Osteoblast (primary cell): Measurements from ENCODE around the gene RALY. TPM values are rescaled to one million over a fixed set of nuclear protein-coding genes. Genes with fewer than 3 reads are reported as not detected.

Source experiments
- DNase-seq: peaks from one replicate; pipeline ENCODE4 v3.0.0; 2011; ENCODE audit warnings: low spot score, mixed read lengths; ENCODE audit not compliant: insufficient read length; ENCODE audit errors: missing footprints
- H2AFZ ChIP-seq: 2 replicates; pipeline ENCODE4 v1.6.0; 2011; ENCODE audit warnings: mild to moderate bottlenecking, low read length
- H3K27ac ChIP-seq: 2 replicates; pipeline ENCODE4 v1.5.1; 2011; ENCODE audit warnings: mild to moderate bottlenecking, low read depth, low read length, moderate library complexity
- H3K27me3 ChIP-seq: 2 replicates; pipeline ENCODE4 v1.6.0; 2012; ENCODE audit warnings: mild to moderate bottlenecking, control low read depth, inconsistent platforms, low read length, moderate library complexity; ENCODE audit not compliant: insufficient read depth
- H3K36me3 ChIP-seq: 2 replicates; pipeline ENCODE4 v1.5.1; 2011; ENCODE audit warnings: mild to moderate bottlenecking, low read length, control low read depth, moderate library complexity; ENCODE audit not compliant: insufficient read depth
- H3K4me1 ChIP-seq: 2 replicates; pipeline ENCODE4 v1.5.1; 2011; ENCODE audit warnings: mild to moderate bottlenecking, low read length, control low read depth, moderate library complexity; ENCODE audit not compliant: insufficient read depth
- H3K4me2 ChIP-seq: 2 replicates; pipeline ENCODE4 v1.6.0; 2011; ENCODE audit warnings: mild to moderate bottlenecking, low read length; ENCODE audit not compliant: insufficient read depth
- H3K4me3 ChIP-seq: fragments of 200-600 bp; sonication (generic); 3 replicates; pipeline ENCODE4 v1.5.1; 2012; ENCODE audit warnings: mild to moderate bottlenecking, low read length, inconsistent platforms; ENCODE audit not compliant: insufficient read depth
- H3K79me2 ChIP-seq: 2 replicates; pipeline ENCODE4 v1.6.0; 2012; ENCODE audit warnings: mild to moderate bottlenecking, low read length, control low read depth, inconsistent platforms; ENCODE audit not compliant: insufficient read depth
- H3K9me3 ChIP-seq: 2 replicates; pipeline ENCODE4 v1.5.1; 2011; ENCODE audit warnings: low read depth, low read length, control low read depth
- H4K20me1 ChIP-seq: 2 replicates; pipeline ENCODE4 v1.6.0; 2012; ENCODE audit warnings: mild to moderate bottlenecking, low read length, control low read depth; ENCODE audit not compliant: insufficient read depth
- total RNA-seq: library from RNA; depleted of rRNA; stranded (reverse); fragments of >200 nt; gene quantifications from 2 replicates; pipeline ENCODE4 v1.2.3, GENCODE V29; 2012
- TF ChIP-seq, protein P1 (sequence below): IDR thresholded peaks from 2 replicates; pipeline ENCODE4 v1.5.1; 2011; ENCODE audit warnings: mild to moderate bottlenecking, low read depth, low read length, moderate library complexity; ENCODE audit errors: extremely low read depth

The RALY gene
- total RNA-seq, 1 donor = 77.1 TPM

- Histone ChIP-seq H3K4me3 (no peak overlapping the region), H3K4me2 (no peak overlapping the region), H4K20me1 (peaks cover 73% of the 10 kb centered on the region), H2AFZ (no peak overlapping the region), H3K9me3 (no peaks in the 10 kb centered on the region), H3K36me3 (no peaks in the 10 kb centered on the region), H3K79me2 (peaks cover 91% of the 10 kb centered on the region), H3K27ac (no peak overlapping the region), H3K27me3 (no peaks in the 10 kb centered on the region), H3K4me1 (no peaks in the 10 kb centered on the region)
- no peak for DNase-seq
- TF ChIP-seq, protein P1, sequence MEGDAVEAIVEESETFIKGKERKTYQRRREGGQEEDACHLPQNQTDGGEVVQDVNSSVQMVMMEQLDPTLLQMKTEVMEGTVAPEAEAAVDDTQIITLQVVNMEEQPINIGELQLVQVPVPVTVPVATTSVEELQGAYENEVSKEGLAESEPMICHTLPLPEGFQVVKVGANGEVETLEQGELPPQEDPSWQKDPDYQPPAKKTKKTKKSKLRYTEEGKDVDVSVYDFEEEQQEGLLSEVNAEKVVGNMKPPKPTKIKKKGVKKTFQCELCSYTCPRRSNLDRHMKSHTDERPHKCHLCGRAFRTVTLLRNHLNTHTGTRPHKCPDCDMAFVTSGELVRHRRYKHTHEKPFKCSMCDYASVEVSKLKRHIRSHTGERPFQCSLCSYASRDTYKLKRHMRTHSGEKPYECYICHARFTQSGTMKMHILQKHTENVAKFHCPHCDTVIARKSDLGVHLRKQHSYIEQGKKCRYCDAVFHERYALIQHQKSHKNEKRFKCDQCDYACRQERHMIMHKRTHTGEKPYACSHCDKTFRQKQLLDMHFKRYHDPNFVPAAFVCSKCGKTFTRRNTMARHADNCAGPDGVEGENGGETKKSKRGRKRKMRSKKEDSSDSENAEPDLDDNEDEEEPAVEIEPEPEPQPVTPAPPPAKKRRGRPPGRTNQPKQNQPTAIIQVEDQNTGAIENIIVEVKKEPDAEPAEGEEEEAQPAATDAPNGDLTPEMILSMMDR = no peak
Measured at GRCh38 chr20:34043025-34043424, 49.3 kb downstream of the RALY start.

DNA sequence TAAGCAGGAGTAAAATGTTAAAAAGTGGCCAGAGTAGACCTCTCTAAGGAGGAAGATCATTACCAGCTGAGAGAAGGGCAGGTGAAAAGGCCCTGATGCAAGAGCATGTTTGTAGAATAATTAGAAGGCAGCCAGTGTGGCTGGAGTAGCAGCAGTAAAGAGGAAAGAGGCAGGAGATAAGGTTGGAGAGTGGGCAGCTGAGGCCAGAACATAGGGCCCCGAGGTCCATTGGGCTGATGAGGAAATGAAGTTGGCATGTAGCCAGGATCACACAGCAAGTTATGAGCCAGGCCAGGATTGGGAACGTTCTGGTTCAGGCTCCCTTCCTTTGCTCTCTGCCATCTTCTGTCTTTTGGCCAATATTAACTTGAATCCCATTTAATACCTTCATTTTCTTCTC is 51.6 kb downstream of the RALY start:
- Histone ChIP-seq H3K9me3 (no peaks in the 10 kb centered on the region), H2AFZ (no peak overlapping the region), H3K4me2 (no peak overlapping the region), H3K4me1 (peaks cover 4% of the 10 kb centered on the region), H3K27ac (no peak overlapping the region), H3K79me2 (peaks cover 90% of the 10 kb centered on the region), H3K27me3 (no peaks in the 10 kb centered on the region), H4K20me1 (peaks cover 76% of the 10 kb centered on the region), H3K4me3 (no peak overlapping the region), H3K36me3 (no peaks in the 10 kb centered on the region)
- TF ChIP-seq, protein P1 = no peak
- no peak for DNase-seq

DNA sequence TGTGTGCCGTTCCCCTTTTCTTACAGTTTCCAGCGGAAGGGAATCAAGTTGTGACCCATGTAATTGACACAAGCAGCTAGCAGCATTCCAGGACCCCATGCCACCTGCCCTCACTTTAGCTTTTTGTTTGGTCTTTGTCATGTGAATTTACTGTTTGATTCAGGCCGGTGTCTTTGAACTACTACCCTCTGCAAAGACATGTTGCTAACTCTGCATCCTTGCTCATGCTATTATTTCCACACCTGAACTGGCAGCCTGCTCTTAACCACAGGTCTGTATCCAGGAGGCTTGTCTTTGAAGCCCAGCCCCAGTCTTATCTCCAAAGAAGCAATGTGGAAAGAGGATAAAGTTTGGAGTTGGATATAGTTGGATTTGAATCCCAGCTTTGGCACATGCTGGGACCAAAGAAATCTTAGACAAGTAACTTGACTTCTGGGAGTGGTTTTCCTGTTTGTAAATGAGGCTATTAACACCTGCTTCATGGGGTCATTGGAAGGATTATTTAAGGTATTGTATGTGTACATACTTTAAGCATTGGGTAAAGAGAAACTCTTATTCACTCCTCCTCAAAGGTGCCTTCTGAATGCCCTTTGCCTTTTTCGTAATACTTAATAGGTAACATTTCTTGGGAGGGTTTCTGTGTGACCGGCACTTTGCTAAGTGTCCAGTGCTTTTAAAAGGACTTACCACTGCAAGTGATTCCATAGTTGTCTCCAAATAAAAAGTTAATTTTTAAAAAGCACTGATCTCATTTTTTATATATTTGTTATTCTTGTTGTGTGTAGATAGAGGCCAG is 52.4 kb downstream of the RALY start:
- peaks cover 5% of the 10 kb centered on the region for H3K4me1 ChIP-seq
- no peak overlapping the region for H3K4me3 ChIP-seq
- no peak for DNase-seq
- peaks cover 78% of the 10 kb centered on the region for H4K20me1 ChIP-seq
- peaks cover 89% of the 10 kb centered on the region for H3K79me2 ChIP-seq
- TF ChIP-seq, protein P1 = no peak
- H3K27ac ChIP-seq = no peak overlapping the region
- H2AFZ ChIP-seq = no peak overlapping the region
- no peaks in the 10 kb centered on the region for H3K36me3 ChIP-seq
- no peak overlapping the region for H3K4me2 ChIP-seq
- no peaks in the 10 kb centered on the region for H3K27me3 ChIP-seq
- H3K9me3 ChIP-seq = no peaks in the 10 kb centered on the region

DNA sequence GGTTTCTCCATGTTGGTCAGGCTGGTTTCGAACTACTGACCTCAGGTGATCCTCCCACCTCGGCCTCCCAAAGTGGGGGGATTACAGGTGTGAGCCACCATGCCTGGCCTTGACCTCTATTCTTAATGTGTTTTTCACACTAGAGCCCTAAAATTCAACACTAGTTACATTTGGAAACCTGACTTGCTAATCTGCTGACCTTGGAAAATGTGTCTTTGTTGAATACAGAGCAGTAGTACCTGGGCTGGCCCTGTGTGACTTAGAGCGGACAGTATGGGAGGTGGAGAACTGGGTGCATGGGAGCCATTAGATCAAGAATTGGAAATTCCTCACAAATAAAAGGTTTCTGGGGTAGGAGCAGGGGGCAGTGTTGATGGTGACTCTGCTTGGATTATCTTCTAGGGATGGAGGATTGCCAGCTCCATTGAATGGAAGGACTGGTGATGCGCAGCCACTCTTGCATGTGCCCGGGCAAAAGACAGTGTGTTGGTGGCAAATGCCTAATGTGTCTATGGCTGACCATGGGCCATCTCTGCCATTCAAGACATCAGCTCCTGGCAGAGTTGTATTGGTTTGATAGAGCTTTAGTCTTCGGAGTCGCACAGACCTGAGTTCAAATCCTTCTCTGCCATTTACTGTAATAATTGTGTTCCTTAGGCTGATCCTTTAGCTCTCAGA is 53.4 kb downstream of the RALY start:
- Histone ChIP-seq H3K36me3 (no peaks in the 10 kb centered on the region), H3K4me1 (peaks cover 5% of the 10 kb centered on the region), H3K27ac (no peak overlapping the region), H3K9me3 (no peaks in the 10 kb centered on the region), H2AFZ (no peak overlapping the region), H3K79me2 (peaks cover 88% of the 10 kb centered on the region), H4K20me1 (peaks cover 82% of the 10 kb centered on the region), H3K4me3 (no peak overlapping the region), H3K4me2 (no peak overlapping the region), H3K27me3 (no peaks in the 10 kb centered on the region)
- TF ChIP-seq, protein P1 = no peak
- no peak for DNase-seq
